DMS153 treated with DMSO at 0.1 percent for 48 hours (cell line): ENCODE measurements around the gene GPR158.

Source experiments
- DNase-seq: peaks from one replicate; lab custom pipeline; 2025; ENCODE audit not compliant: unreplicated experiment; lab: John Stamatoyannopoulos, UW

GPR158 gene

DNA sequence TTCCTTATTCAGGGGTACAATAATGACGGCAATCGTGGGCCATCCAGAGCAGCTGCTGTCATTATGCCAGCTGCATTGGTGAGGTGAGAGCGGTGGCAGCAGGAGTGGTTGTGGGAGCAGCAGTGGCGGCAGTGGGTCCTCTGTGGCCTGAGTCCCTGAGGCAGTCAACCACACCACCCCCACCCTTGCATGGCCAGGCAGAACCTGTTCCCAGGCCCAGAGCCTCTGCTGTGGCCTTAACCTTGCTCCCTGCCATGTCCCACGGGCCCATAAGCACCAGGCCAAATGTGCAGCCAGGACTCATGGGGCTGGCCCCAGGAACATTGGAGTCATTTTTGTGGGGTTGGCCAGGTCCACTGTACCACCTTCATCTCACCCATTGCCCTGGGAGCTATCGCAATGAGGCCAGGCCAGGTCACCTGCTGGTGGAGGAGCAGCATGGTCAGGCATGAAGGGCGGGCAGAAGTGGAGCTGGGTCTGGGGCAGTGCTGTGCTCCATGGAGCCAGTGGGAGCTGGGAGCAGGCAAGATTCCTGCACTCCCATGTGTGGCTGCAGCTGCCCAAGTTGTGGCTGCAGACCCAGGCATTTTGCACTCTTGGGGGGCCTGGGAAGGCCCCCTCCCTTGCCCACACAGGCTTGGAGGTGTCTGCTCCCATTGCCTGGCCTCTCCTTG lies 213.5 kb downstream of the GPR158 start:
- no peak for DNase-seq

DNA sequence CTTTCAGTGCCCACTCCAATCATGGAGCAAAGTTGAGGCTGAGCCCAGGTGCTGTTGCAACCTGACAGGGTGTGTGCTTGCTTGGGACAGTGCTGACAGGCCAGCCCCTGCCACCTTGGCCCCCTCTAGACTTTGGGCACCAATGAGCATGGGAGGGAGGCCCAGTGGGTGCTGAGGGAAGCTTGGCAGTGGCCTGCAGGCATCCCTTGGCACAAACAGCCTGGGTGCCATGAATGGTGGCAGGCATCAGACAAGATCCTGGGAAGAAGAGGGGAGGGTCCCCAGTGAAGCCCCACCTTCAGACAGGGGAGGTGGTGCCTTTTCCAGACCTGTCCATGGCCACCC lies 214.0 kb downstream of the GPR158 start:
- DNase-seq: no peak

DNA sequence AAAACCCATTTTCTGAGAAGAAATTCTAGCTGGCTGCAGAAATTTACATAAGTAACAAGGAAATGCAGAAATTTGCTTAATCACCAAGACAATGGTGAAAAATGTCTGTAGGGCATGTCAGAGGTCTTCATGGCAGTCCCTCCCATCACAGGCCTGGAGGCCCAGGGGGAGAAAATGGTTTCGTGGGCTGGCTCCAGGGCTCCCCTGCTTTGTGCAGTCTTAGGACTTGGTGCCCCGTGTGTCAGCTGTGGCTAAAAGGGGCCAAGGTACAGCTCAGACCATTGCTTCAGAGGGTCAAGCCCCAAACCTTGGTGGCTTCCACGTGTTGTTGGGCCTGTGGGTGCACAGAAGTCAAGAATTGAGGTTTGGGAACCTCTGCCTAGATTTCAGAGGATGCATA lies 215.9 kb downstream of the GPR158 start:
- no peak for DNase-seq

DNA sequence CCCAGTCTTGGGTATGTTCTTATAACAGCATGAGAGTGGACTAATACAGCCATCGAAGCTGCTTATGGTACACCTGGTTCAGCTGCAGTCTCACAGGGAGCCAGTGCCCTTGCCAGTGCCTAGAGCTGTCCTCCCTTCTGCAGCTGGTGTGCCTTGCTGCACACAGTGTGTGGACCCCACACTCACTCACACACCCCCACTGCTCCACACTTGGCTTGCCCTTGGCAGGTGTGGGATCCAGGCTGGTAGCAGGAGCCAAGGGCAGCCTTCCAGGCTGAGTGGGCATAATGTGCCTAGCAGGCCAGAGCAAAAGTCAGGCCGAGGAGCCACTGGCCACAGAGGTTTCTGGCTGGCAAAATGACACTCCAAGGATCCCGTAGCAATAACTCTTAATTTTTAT lies 217.3 kb downstream of the GPR158 start:
- DNase-seq: no peak

DNA sequence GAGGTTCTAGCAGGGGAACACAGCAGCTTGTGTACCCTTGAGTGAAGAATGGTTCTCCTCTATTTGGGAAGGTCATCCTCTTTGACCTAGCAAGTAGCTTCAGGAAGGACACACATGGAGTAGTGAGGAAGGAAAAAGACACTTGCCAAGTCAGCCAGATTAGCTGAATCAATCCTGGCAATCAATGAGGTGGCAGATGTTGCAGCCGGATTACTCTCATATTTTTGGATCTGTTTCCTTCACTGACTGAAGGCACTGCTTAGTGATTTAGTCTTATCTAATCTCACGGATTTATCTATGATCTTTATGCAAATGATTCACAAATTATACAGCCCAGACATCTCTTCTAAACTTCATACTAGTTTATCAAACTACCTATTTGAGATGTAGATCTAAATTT lies 218.8 kb downstream of the GPR158 start:
- no peak for DNase-seq

DNA sequence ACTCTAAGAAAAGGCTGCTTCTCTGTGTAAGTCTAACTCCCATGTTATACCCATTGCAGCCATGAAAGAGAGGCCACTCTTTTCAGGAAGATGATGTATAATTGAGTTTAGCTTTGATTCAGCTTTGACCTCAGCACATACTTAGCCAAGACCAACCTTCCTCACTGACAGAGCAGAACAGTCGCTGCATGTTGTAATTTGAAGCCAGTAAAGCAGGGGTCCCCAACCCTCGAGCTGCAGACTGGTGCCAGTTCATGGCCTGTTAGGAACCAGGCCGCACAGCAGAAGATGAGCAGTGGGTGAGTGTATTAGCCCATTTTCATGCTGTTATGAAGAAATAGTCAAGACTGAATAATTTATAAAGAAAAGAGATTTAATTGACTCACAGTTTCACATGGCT lies 223.9 kb downstream of the GPR158 start:
- DNase-seq: no peak

DNA sequence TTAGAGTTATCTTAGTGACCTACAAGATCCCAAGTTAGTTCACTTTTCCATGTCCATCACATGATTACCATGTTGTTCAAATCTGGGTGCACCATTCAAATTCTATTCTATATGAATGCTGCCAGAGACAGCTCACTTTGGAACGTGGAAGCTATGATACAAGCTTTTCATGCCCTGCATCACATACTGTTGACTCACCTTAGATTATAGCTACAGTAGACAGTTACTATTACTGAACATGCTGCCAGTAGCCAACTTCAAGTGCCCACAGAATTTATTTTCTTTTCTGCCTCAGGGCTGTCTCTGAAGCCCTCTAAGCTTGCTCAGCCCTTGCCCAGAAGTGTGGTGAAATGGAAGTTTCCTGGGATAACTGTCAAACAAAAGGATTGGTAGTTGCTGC lies 231.1 kb downstream of the GPR158 start:
- no peak for DNase-seq

DNA sequence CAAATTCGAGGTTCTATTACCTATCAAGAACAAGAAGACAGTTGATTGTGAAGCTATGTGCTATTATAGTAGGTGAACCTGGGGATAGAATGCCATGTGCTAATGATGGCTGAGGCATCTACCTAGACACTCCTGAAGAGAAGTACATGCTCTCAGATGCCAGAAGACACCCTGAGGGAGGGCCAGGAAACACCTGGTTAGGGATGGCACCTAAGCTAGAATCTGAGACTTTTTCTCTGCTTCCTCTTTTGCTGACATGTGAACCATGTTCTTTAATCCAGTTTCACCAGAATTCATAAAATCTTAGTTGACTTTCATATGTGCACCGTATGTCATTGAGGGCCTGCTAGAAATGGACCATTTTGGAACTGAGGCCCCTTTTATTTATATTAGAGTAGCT lies 242.8 kb downstream of the GPR158 start:
- no peak for DNase-seq

DNA sequence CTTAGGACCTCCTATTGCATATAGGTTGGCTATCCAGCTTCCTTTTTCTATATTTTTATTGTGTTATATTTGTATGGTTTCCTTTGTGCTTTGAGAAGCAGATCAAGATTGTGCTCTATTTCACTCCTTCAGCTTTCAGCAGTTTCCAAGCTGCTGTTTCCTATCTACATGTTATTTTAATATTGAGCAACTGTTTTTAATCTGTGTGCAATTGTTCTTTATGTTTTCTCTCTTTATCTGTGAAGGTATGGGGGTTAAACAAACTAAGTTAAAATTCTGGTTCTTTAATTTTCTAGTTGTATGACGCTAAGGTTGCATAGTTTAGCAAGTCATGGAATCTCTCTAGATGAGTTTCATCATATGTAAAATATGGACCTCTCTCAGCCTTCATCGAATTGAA lies 251.0 kb downstream of the GPR158 start:
- no peak for DNase-seq

DNA sequence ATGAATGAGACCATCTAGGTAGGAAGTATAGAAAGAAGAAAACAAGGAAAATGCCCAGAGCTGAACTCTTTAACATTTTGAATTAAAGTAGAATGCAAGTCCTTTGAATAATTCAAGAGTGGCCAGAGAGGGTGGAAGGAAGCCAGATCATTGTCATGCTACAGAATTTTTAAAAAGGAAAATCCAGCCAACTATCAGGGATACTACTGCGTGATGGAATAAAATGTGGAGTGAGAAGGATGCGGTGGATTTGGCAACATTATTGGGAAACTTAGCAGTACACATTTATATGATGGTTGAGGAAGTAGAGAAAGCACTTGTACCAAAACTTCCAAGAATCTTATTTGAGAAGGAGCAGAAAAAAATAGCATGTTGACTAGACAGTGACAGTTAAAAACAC lies 261.6 kb downstream of the GPR158 start:
- DNase-seq: no peak

DNA sequence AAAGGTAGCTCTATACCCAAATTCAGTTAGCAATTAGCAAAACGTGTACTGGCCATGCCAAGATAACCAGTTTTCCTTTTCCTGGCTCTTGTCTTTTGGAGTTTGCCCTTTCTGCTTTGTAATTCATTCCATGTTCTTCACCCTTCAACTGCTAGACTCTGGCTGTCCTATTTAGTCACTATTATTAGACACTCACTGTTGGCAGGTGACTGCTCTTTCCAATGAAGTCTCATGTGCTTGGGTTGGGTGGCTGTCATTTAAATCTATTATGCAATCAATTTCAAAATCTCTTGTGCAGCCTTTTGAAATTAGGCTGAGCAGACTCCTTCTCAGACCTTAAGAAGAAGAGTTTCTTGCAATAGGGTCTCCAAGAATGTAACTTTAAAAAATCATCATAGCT lies 266.5 kb downstream of the GPR158 start:
- no peak for DNase-seq

DNA sequence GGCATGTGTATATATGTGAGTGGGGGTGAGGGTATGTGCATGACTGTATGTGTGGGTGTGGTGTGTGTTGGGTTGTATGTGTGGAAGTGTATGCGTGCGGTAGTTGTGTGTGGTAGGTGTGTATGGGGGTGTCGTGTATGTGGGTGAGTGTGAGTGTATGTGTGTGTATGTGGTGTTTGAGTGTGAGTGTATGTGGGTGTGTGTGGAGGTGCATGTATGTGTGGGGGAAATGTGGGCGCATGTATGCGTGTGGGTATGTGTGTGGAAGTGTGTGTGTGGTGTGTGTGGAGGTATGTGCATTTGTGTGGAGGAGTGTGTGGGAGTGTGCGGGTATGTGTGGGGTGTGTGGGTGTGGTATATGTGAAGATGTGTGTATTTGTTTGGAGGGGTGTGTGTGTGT lies 269.5 kb downstream of the GPR158 start:
- no peak for DNase-seq

DNA sequence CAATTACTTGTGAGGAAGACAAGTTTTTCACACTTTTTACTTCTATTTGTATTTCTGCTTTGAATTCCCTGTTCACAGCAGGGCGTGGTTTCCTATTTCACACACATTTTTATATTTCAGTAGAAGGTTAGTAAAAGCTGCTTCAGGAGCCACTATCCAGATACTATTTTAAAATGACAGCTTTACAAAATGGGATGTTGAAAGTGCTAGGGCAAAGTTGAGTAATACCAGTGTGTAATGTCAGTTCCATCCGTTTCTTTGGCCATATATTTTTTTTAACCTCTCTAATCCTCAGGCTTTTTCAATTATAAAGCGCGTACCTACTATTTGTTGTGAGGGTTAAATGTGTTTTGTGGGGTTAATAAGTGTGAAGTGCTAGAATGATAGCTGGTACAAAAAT lies 276.6 kb downstream of the GPR158 start:
- DNase-seq: no peak

DNA sequence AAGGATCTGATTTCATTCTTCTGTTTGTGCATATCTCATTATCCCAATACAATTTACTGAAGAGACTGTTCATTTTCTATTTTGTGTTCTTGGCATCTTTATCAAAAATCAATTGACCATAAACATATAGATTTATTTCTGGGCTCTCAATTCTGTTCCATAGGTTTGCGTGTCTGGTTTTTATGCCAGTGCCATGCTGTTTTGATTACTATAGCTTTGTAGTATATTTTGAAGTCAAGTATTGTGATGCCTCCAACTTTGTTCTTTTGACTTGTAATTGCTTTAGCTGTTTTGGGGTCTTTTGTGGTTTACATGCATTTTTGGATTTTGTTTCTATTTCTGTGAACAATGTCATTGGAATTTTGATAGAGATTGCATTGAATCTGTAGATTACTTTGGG lies 278.8 kb downstream of the GPR158 start:
- DNase-seq: no peak

DNA sequence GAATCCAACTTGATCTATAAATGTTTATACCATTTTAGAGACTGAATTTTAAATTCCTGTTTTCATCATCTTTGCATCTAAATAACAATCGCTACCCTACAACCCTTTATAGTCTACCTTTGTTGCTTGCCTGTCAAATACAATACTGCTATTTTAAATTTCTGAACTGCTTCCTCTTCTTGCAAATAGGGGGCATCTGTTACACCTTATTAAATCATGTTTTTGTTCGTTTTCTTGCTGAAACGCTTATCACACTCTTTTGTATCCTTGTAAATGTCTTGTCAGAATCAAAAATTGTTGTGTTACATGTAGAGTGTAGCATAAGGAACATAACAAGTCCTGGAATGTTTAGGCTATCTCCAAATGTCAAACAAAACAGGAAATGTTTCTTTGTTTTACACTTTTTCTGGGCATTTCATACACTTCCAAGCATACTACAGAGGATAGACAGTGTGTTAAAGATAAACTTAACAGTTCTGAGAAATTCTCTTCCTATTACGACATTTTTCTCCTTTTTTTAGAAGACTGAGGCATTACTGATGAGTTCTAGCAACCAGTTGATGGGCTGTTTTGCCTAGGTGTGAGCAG lies 281.3 kb downstream of the GPR158 start:
- DNase-seq: no peak

DNA sequence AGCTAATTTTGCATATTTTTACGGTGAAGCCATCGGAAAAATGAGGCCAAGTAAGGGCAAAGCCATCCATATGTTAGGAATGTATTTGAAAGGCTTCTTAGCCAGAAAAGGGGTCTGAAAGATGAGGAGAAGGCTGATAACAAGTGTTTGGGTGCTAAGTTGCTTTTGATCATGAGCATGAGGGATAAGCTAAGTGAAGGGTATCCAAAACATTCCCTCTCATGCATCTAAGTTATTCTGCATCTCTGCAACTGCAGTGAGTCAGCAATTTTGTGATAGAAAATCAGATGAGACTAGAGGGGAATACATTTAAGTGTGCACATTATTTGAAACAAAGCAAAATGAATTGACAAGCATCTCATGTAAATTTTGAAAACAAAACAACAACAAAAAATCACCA lies 282.8 kb downstream of the GPR158 start:
- DNase-seq: no peak

DNA sequence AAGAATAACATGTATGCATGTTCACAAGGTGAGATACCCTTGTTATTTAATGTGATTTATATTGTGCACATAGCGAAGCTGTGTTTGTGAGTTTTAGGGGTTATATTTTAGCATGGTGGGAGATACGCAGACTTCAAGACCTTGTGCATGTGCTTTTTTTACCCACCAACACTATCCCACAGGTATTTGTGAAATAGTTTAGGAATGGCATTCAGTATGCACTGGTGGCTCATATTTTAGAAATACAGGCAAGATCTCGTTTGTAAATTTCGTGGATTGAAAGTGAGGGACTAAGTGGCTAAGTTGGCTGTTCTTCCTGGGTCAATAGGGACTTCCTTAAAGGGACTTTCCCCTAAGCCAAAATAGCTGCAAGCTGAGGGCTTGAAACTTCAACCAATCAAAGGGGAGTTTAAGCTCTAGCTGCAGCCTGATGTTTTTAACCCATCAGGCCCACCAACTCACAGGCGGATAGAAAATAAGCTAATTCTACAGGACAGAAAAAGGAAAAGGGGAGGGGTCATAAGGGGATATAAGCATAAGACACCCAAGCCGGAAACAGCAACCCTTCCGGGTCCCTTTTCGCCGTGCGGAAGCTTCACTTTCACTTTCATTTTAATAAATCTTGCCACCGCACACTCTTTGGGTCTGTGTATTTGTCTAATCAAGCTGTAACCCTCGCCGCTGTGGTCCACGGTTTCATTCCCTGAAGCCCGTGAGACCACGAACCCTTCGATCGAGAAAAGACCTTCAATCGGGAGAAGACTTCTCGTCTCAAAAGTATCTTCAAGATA lies 291.0 kb downstream of the GPR158 start:
- peak; percentile 18 for DNase-seq

DNA sequence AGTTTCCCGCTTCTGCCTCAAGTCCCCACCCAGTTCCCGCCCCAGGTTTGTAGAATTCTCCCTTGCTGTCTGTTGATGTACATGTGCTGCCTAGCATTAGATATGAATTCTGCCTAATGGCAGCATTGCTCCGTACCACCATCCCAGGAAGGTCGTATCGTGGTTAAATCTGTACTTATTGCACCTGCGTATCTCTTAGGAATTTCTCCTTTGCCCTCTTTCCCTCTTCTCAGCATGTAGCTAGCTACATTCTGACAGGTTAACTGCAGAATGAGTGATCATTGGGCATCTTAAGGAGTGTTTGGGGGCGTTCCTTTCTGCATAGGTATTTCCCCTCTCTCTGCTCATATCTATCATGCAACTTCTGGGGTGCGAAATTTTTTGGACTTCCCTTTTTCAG lies 293.1 kb downstream of the GPR158 start:
- DNase-seq: no peak

DNA sequence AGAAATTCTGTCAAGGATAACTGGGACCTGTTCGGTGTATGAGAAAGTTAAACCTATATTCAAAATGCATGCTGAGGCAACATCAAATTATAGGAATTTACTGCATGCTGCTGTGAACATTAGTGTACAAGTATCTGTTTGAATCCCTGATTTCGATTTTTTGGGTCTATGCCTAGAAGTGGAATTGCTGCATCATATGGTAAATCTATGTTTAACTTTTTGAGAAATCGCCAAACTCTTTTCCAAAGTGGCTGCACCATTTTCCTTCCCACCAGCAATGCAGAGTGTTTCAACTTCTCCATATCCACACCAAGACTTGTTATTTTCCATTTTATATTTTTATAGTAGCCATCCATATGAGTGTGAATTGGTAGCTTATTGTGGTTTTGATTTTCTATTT lies 306.7 kb downstream of the GPR158 start:
- DNase-seq: no peak

DNA sequence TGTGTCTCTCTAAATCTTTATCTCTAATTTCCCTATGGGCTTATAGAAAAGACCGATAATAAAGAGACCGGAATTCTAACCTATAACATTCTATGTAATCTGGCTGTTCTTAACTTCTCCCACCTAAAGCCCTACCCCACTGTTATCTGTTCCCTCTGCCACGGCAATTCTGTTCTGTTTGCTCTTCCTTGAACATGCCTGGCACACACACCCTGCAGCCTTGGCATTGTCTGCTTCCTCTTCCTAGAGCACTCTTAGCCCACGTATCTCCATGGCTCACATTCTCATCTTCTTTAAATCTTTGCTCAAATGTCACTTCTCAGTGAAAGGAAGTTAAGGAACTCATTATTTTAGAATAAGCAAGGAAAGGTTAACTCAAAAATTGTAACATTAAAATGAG lies 309.2 kb downstream of the GPR158 start:
- DNase-seq: no peak

DNA sequence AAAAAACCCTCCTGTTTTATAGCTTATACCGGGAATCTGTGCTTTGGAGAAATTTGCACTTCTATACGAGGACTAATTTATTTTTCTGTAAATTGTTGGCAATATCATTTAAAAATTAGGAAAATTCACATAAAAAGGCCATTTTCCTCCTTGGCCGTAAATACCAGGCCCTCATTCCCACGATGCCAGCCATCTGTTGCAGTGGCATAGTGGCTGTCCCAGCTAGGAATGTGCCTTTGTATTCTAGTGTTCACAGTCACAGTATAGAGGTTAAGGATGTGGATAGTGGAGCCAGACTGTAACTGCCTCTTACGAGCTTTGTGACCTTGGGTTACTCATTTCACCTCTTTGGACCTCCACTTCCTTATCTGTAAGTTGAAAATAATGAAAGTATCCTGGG lies 312.5 kb downstream of the GPR158 start:
- no peak for DNase-seq

DNA sequence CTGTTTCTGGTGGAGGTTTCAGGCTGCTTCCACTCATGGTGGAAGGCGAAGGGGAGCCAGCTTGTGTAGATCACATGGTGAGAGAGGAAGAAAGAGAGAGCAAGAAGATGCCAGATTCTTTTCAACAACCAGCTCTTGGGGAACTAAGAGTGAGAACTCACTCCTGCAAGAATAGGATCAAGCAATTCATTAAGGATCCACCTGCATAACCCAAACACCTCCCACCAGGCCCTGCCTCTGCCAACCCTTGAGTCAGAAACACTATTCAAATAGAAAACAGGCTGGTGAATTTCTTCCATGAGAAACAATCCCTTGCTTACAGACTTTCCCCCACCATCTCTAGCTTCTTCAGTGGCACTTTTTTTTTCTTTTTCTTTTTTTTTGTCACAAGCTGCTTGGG lies 317.2 kb downstream of the GPR158 start:
- DNase-seq: no peak

DNA sequence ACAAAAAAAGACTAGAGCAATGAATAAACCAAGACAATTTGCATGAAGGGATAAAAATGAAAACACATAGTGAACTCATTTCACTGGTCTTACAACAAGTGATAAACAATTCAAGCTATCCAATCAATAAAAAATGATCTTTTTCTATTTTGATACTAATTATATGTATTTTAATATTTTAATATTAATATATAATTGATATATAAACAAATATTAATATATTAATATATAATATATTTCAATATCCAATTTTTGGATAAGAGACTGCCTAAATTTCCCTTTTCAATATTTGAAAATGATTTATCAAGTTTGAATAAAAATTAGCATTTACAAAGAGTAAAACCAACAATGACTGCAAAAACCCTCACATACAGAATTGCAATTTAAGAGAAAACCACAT lies 317.9 kb downstream of the GPR158 start:
- no peak for DNase-seq
